H9 (cell line): Measurements from ENCODE around the gene EEF1G. TPM values are rescaled to one million over a fixed set of nuclear protein-coding genes. Genes with fewer than 3 reads are reported as not detected.

Source experiments
- DNase-seq: peaks from one replicate; pipeline ENCODE4 v3.0.0-alpha.2; 2017
- H2AFZ ChIP-seq: one replicate; pipeline ENCODE4 v1.6.1; 2013; ENCODE audit warnings: mild to moderate bottlenecking, low read length, control low read depth, moderate library complexity
- H2AK5ac ChIP-seq: 2 replicates; pipeline ENCODE4 v1.6.1; 2013; ENCODE audit warnings: low read length, control low read depth, mixed read lengths; ENCODE audit not compliant: insufficient read length
- H2BK120ac ChIP-seq: one replicate; pipeline ENCODE4 v1.6.1; 2013; ENCODE audit warnings: low read depth, mild to moderate bottlenecking, low read length, control low read depth, inconsistent platforms; ENCODE audit not compliant: poor library complexity, severe bottlenecking
- H2BK12ac ChIP-seq: 2 replicates; pipeline ENCODE4 v1.6.1; 2013; ENCODE audit warnings: low read length, control low read depth, mixed read lengths, low read depth; ENCODE audit not compliant: insufficient read length
- H2BK15ac ChIP-seq: 2 replicates; pipeline ENCODE4 v1.6.1; 2013; ENCODE audit warnings: low read depth, low read length, control low read depth
- H2BK20ac ChIP-seq: one replicate; pipeline ENCODE4 v1.6.1; 2013; ENCODE audit warnings: low read depth, mild to moderate bottlenecking, low read length, control low read depth, inconsistent platforms; ENCODE audit not compliant: poor library complexity, severe bottlenecking
- H2BK5ac ChIP-seq: 2 replicates; pipeline ENCODE4 v1.6.1; 2013; ENCODE audit warnings: low read length, control low read depth, mixed read lengths; ENCODE audit not compliant: insufficient read length
- H3K14ac ChIP-seq: 2 replicates; pipeline ENCODE4 v1.6.1; 2013; ENCODE audit warnings: low read length, control low read depth; ENCODE audit not compliant: insufficient read depth
- H3K18ac ChIP-seq: 2 replicates; pipeline ENCODE4 v1.6.1; 2013; ENCODE audit warnings: low read depth, mild to moderate bottlenecking, mixed read lengths, low read length, control low read depth; ENCODE audit not compliant: insufficient read length
- H3K23ac ChIP-seq: 2 replicates; pipeline ENCODE4 v1.6.1; 2013; ENCODE audit warnings: low read length, control low read depth, mixed read lengths, low read depth; ENCODE audit not compliant: insufficient read length
- H3K23me2 ChIP-seq: 2 replicates; pipeline ENCODE4 v1.6.1; 2013; ENCODE audit warnings: low read depth, mild to moderate bottlenecking, mixed read lengths, low read length, control low read depth; ENCODE audit not compliant: insufficient read length, poor library complexity, severe bottlenecking
- H3K27ac ChIP-seq: 2 replicates; pipeline ENCODE4 v1.5.1; 2013; ENCODE audit warnings: low read length, control low read depth, mixed read lengths, low read depth; ENCODE audit not compliant: insufficient read length
- H3K27me3 ChIP-seq: 2 replicates; pipeline ENCODE4 v1.6.1; 2013; ENCODE audit warnings: low read length, control low read depth, inconsistent platforms; ENCODE audit not compliant: insufficient read depth
- H3K4ac ChIP-seq: 2 replicates; pipeline ENCODE4 v1.6.1; 2013; ENCODE audit warnings: low read depth, mild to moderate bottlenecking, control low read depth, inconsistent platforms, low read length, moderate library complexity
- H3K4me1 ChIP-seq: 2 replicates; pipeline ENCODE4 v1.6.1; 2013; ENCODE audit warnings: low read length, control low read depth, inconsistent platforms; ENCODE audit not compliant: insufficient read depth
- H3K4me2 ChIP-seq: 2 replicates; pipeline ENCODE4 v1.6.1; 2013; ENCODE audit warnings: low read length, control low read depth, mixed read lengths; ENCODE audit not compliant: insufficient read length, insufficient read depth
- H3K56ac ChIP-seq: 2 replicates; pipeline ENCODE4 v1.6.1; 2013; ENCODE audit warnings: low read depth, mild to moderate bottlenecking, mixed read lengths, low read length, control low read depth; ENCODE audit not compliant: insufficient read length
- H3K79me1 ChIP-seq: 2 replicates; pipeline ENCODE4 v1.6.1; 2013; ENCODE audit warnings: low read depth, mild to moderate bottlenecking, moderate library complexity, low read length, control low read depth, inconsistent platforms; ENCODE audit not compliant: insufficient read depth, poor library complexity, severe bottlenecking
- H3K79me2 ChIP-seq: 2 replicates; pipeline ENCODE4 v1.6.1; 2013; ENCODE audit warnings: low read length, control low read depth, inconsistent platforms; ENCODE audit not compliant: insufficient read depth
- H3K9ac ChIP-seq: 2 replicates; pipeline ENCODE4 v1.6.1; 2013; ENCODE audit warnings: low read length, control low read depth, mixed read lengths; ENCODE audit not compliant: insufficient read length; ENCODE audit errors: extremely low read depth
- H3K9me3 ChIP-seq: one replicate; pipeline ENCODE4 v1.6.1; 2013; ENCODE audit warnings: low read depth, low read length, inconsistent platforms; ENCODE audit not compliant: control insufficient read depth
- H3T11ph ChIP-seq: one replicate; pipeline ENCODE4 v1.6.1; 2013; ENCODE audit warnings: mild to moderate bottlenecking, low read length, control low read depth, inconsistent platforms
- H4K20me1 ChIP-seq: one replicate; pipeline ENCODE4 v1.6.1; 2013; ENCODE audit not compliant: control insufficient read depth, insufficient read length, insufficient read depth
- H4K5ac ChIP-seq: 2 replicates; pipeline ENCODE4 v1.6.1; 2013; ENCODE audit warnings: low read depth, mild to moderate bottlenecking, mixed read lengths, low read length, control low read depth; ENCODE audit not compliant: insufficient read length
- H4K8ac ChIP-seq: replicated peaks from 2 replicates; pipeline ENCODE4 v1.6.1; 2013; ENCODE audit warnings: low read length, control low read depth, mixed read lengths, low read depth; ENCODE audit not compliant: insufficient read length
- H4K91ac ChIP-seq: 2 replicates; pipeline ENCODE4 v1.6.1; 2013; ENCODE audit warnings: low read depth, mild to moderate bottlenecking, moderate library complexity, mixed read lengths, low read length, control low read depth; ENCODE audit not compliant: insufficient read length
- H3K27ac Mint-ChIP-seq, 3 experiments: 2 replicates in 2 of 3; 3 replicates in 1 of 3; pipeline ENCODE4 v1.8.0; 2020 to 2021; ENCODE audit warnings: mixed read lengths in 3 of 3, mild to moderate bottlenecking in 1 of 3, moderate library complexity in 1 of 3
- H3K27me3 Mint-ChIP-seq: 2 replicates; pipeline ENCODE4 v1.8.0; 2021; ENCODE audit warnings: low read depth, mild to moderate bottlenecking, moderate library complexity, mixed read lengths
- H3K36me3 Mint-ChIP-seq, 3 experiments: 2 replicates in 2 of 3; 3 replicates in 1 of 3; pipeline ENCODE4 v1.8.0; 2020 to 2021; ENCODE audit warnings: low read depth in 3 of 3, mixed read lengths in 3 of 3; ENCODE audit not compliant: insufficient read depth in 1 of 3
- H3K4me1 Mint-ChIP-seq, 2 experiments: 2 replicates each; pipeline ENCODE4 v1.8.0; 2020; ENCODE audit warnings: mixed read lengths in 2 of 2
- H3K4me3 Mint-ChIP-seq, 2 experiments: 2 replicates in 1 of 2; 3 replicates in 1 of 2; pipeline ENCODE4 v1.8.0; 2020 to 2021; ENCODE audit warnings: mild to moderate bottlenecking in 2 of 2, mixed read lengths in 2 of 2, moderate library complexity in 1 of 2
- H3K9me3 Mint-ChIP-seq, 2 experiments: 2 replicates in 1 of 2; 3 replicates in 1 of 2; pipeline ENCODE4 v1.8.0; 2020; ENCODE audit warnings: mild to moderate bottlenecking in 2 of 2, mixed read lengths in 2 of 2, moderate library complexity in 1 of 2
- CTCF ChIP-seq: fragments of 200-600 bp; sonication (generic); conservative IDR thresholded peaks from 3 replicates; pipeline ENCODE4 v1.8.0; 2021; ENCODE audit warnings: antibody characterized with exemption, mild to moderate bottlenecking
- WGBS: extraction: QIAGEN DNeasy Blood & Tissue Kit; methylation state at CpG from one replicate; pipeline ENCODE4 v1.1.7; 2013; ENCODE audit warnings: missing lambda C conversion rate, low lambda C conversion rate, mixed read lengths; ENCODE audit not compliant: insufficient read length; ENCODE audit errors: extremely low coverage; 5-methylcytosine and 5-hydroxymethylcytosine counted together
- total RNA-seq: library from RNA; stranded (reverse); gene quantifications from 2 replicates; pipeline ENCODE4 v1.2.1, GENCODE V29; 2021

Gene EEF1G
- total RNA-seq, 1 experiment from 2014 or later: 1,790 TPM

- no peak overlapping the region for H3T11ph ChIP-seq
- H4K5ac ChIP-seq: no peak overlapping the region
- no CpG with 5 or more reads among the region's 34 CpGs for WGBS
- H3K4me1 ChIP-seq: no peaks in the 10 kb centered on the region
- H3K27me3 Mint-ChIP-seq: peaks cover 4% of the 10 kb centered on the region
- H3K27ac Mint-ChIP-seq: peak overlapping the region; percentile 4 to 27 (median 10); a peak in 3 of 7 replicates
- peaks cover 24 to 42% of the 10 kb centered on the region in 2 experiments for H3K4me1 Mint-ChIP-seq
- H3K27me3 ChIP-seq: no peaks in the 10 kb centered on the region
- H3K56ac ChIP-seq: no peak overlapping the region
- H2BK12ac ChIP-seq: no peak overlapping the region
- H4K91ac ChIP-seq: no peak overlapping the region
- H3K4me2 ChIP-seq: peak overlapping the region; percentile 90
- H3K79me2 ChIP-seq: no peaks in the 10 kb centered on the region
- H2BK20ac ChIP-seq: no peak overlapping the region
- H3K9me3 ChIP-seq: no peaks in the 10 kb centered on the region
- peak overlapping the region; percentile 85 to 86 for H3K4me3 Mint-ChIP-seq
- no peak overlapping the region for H3K27ac ChIP-seq
- TF ChIP-seq CTCF: no peak
- H3K23ac ChIP-seq: no peak overlapping the region
- no peak overlapping the region for H3K9ac ChIP-seq
- H3K9me3 Mint-ChIP-seq: no peaks in the 10 kb centered on the region
- peaks cover 0 to 18% (median 7%) of the 10 kb centered on the region in 3 experiments; a peak in 5 of 7 replicates for H3K36me3 Mint-ChIP-seq
- H2AFZ ChIP-seq: no peak overlapping the region
- H2BK15ac ChIP-seq: no peak overlapping the region
- DNase-seq: peak; percentile 60
- no peak overlapping the region for H2BK120ac ChIP-seq
- no peak overlapping the region for H2BK5ac ChIP-seq
- no peaks in the 10 kb centered on the region for H4K20me1 ChIP-seq
- H4K8ac ChIP-seq: no peak overlapping the region
- no peak overlapping the region for H3K4ac ChIP-seq
- no peaks in the 10 kb centered on the region for H3K79me1 ChIP-seq
- no peak overlapping the region for H3K18ac ChIP-seq
- no peak overlapping the region for H2AK5ac ChIP-seq
- H3K23me2 ChIP-seq: peaks cover 13% of the 10 kb centered on the region
- H3K14ac ChIP-seq: peak overlapping the region; percentile 23; the same call in 1 of the 2 replicates
These were observed 38.1 kb upstream of the EEF1G start for GRCh38 chr11:62611705-62612365.
